ENCODE measurements around the gene RGS19. TPM values are rescaled to one million over a fixed set of nuclear protein-coding genes. Genes with fewer than 3 reads are reported as not detected.

The RGS19 gene
- total RNA-seq, 2 experiments from 2014 or later = 20.6 to 23.5 TPM

DNA sequence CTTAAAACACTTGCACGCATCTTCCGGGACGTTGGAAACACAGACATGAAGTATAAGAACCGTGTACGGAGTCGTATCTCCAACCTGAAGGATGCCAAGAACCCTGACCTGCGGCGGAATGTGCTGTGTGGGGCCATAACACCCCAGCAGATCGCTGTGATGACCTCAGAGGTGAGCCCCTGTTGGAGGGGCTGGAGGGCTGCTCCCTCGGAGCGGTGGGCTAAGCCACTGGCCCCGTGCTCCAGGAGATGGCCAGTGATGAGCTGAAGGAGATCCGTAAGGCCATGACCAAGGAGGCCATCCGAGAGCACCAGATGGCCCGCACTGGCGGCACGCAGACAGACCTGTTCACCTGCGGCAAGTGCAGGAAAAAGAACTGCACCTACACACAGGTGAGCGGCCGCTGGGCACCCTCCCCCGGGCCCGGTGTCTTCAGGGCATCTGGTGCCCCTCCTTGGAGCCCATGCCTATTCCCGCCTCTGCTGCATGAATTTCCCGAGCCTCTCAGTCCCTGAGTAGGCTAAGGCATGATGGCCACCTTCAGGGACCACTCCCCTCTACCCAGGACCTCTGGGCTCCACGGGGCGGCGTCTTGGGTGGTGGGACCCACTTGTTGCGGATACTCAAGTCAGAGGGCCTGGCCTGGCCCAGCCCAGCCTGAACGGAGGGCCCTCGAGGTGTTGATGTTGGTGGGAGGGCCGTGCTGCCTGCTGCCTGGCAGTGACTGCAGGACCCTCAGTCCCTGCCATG, 8.9 kb downstream of the RGS19 start:
- DNase-seq = no peak
- Mint-ChIP-seq H3K36me3 (ENCODE audit: low read depth) (peaks cover under 1% of the 10 kb centered on the region), H3K4me3 (no peak overlapping the region), H3K9me3 (no peaks in the 10 kb centered on the region), H3K27me3 (ENCODE audit: low read depth) (no peaks in the 10 kb centered on the region), H3K27ac (no peak overlapping the region), H3K4me1 (ENCODE audit: low read depth) (peaks cover 22% of the 10 kb centered on the region)
- intact Hi-C loops (cut with micrococcal nuclease) = no loop called here
- CTCF ChIA-PET = interaction anchor here (0.8 to 1.3 kb wide), 2 partner anchors 11 to 31 kb away, joined by 3 to 7 read pairs; no protein-coding TSS in a partner anchor

DNA sequence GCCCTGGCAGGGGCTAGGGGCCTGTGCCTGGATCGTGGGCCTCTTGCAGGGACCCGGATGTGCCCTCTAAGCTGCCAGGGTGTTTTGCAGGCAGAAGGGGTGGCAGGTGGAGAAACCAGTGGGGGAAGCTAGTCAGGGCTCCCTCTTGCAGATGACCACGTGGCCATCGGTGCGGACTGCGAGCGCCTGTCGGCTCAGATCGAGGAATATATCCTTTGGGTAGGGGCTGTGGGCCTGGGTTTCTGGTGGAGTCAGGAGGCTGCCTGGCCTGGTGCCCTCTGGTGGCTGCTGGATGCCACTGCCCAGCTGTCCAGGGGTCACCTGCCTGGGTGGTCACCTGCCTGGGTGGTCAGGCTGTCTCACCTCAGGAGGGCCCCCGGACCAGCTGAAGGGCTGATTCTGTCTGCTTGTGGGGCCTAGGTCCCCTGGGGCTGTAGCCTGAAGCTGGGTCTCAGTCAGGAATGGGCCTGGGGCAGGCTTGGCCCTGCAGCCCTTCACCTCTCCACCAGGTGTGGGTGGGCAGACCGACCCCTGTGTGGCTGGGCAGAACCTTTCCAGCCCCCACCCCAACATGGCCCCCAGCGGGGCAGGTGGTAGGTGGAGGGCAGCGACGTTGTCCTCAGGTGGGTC, 9.6 kb downstream of the RGS19 start:
- Mint-ChIP-seq H3K27me3 (ENCODE audit: low read depth) (no peaks in the 10 kb centered on the region), H3K4me3 (no peak overlapping the region), H3K36me3 (ENCODE audit: low read depth) (no peaks in the 10 kb centered on the region), H3K27ac (no peak overlapping the region), H3K9me3 (no peaks in the 10 kb centered on the region), H3K4me1 (ENCODE audit: low read depth) (peaks cover 28% of the 10 kb centered on the region)
- DNase-seq = no peak
- CTCF ChIA-PET = interaction anchor here (0.8 to 1.3 kb wide), 2 partner anchors 12 to 31 kb away, joined by 3 to 7 read pairs; no protein-coding TSS in a partner anchor
- intact Hi-C loops (cut with micrococcal nuclease) = loop anchor here (10.0 kb wide), 1 partner anchor 415 kb away; the partner anchor contains the start of genes RTEL1 and STMN3

DNA sequence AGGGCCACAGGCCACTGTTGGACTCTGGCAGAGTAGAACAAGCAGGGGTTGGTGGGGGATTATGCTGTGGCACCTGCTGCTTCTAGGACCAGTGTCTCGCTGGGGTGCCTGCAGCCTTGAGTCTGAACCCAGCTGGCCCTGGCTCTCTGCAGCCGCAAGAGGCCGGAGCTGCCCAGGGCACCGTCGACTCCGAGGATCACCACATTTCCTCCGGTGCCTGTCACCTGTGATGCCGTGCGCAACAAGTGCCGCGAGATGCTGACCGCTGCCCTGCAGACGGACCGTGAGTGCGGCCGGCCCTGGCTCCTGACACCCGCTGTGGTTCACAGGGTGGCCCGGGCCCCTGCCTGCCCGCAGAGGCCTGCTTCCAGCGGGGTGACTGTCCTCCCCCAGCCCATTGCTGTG, 10.1 kb downstream of the RGS19 start:
- no peak overlapping the region for H3K4me3 Mint-ChIP-seq
- CTCF ChIA-PET = interaction anchor here (0.8 to 1.3 kb wide), 2 partner anchors 12 to 30 kb away, joined by 3 to 7 read pairs; no protein-coding TSS in a partner anchor

DNA sequence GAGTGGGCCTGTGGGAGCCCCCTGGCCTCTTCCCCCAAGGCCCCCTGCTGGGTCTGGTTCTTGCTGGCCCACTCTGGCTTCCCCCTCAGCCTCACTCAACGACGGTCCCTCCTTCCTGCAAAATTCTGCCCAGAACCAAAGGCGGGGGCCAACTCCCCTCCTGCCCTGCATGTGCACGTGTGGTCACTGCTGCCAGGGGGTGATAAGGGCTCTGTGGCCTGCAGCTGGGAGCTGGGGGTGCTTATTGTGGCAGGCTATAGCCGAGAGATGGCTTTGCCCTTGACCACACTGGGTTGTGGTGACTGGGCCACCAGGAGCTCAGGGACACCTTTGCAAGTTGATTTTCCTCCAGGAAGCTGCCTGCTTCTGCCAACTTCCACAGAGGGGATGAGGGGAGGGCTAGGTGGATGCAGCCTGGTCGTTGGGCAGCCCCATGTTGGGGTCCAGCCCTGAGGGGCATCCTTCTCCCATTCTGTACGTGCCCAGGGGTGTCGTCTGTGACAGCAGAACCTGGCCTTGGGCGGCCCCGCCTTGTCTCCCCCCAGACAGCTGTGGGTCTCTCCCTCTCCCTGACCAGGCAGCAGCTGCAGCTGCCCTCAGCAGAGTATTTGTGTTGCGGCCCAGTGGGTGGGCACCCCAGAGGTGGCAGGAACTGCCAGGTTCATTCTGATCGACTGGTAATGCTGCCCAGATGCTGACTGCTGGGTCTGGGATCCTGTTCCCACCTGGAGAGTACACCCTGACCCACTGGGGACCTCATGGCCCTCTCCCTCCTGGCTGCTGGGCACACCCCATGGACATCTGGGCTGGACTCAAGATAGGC, 10.7 kb downstream of the RGS19 start:
- Mint-ChIP-seq H3K27ac (no peak overlapping the region), H3K4me3 (no peak overlapping the region), H3K9me3 (no peaks in the 10 kb centered on the region), H3K36me3 (ENCODE audit: low read depth) (no peaks in the 10 kb centered on the region), H3K4me1 (ENCODE audit: low read depth) (peaks cover 39% of the 10 kb centered on the region), H3K27me3 (ENCODE audit: low read depth) (no peaks in the 10 kb centered on the region)
- CTCF ChIA-PET = no interaction called here
- DNase-seq = no peak
- intact Hi-C loops (cut with micrococcal nuclease) = loop anchor here (10.0 kb wide), 1 partner anchor 414 kb away; the partner anchor contains the start of genes RTEL1 and STMN3

More for the DNA sequence above, 10.1 kb downstream of the RGS19 start:
- no peak for DNase-seq
- Mint-ChIP-seq H3K36me3 (ENCODE audit: low read depth) (no peaks in the 10 kb centered on the region), H3K27me3 (ENCODE audit: low read depth) (no peaks in the 10 kb centered on the region), H3K9me3 (no peaks in the 10 kb centered on the region), H3K27ac (no peak overlapping the region), H3K4me1 (ENCODE audit: low read depth) (peaks cover 33% of the 10 kb centered on the region)
- intact Hi-C loops (cut with micrococcal nuclease) = loop anchor here (10.0 kb wide), 1 partner anchor 414 kb away; the partner anchor contains the start of genes RTEL1 and STMN3

DNA sequence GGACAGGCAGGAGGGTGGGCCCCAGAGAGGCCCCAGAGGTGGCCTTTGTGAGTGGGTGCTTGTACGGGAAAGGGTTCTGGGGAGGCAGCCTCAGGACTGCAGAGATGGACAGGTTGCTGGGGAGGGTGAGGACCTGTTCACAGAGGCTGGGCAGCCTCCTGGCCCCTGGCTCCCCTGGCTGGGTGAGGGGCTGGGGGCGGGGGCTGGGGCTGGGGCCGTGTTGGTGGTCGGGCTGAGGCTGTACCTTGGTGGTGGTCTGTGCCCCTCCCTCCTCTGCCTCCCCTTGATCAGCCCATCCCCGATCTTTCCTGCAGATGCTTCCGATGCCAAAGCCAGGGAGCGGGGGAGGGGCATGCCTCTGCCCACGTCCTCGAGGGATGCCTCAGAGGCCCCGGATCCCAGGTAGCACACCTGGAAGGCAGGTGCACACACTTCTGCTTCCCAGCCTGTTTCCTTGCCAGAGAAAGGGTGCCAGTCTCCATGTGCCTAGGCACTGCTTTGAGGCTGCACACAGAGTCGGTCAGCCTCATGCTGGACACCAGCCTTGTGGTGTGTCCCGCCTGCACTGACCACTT, 11.5 kb downstream of the RGS19 start:
- H3K4me3 Mint-ChIP-seq = no peak overlapping the region
- H3K4me1 Mint-ChIP-seq (ENCODE audit: low read depth) = peaks cover 40% of the 10 kb centered on the region
- no peaks in the 10 kb centered on the region for H3K36me3 Mint-ChIP-seq (ENCODE audit: low read depth)
- H3K27me3 Mint-ChIP-seq (ENCODE audit: low read depth) = no peaks in the 10 kb centered on the region
- intact Hi-C loops (cut with micrococcal nuclease) = loop anchor here (10.0 kb wide), 1 partner anchor 413 kb away; the partner anchor contains the start of genes RTEL1 and STMN3
- no peak for DNase-seq
- H3K27ac Mint-ChIP-seq = no peak overlapping the region
- CTCF ChIA-PET = interaction anchor here (2.1 kb wide), 1 partner anchor 29 kb away, joined by 8 read pairs; no protein-coding TSS in a partner anchor
- H3K9me3 Mint-ChIP-seq = no peaks in the 10 kb centered on the region

DNA sequence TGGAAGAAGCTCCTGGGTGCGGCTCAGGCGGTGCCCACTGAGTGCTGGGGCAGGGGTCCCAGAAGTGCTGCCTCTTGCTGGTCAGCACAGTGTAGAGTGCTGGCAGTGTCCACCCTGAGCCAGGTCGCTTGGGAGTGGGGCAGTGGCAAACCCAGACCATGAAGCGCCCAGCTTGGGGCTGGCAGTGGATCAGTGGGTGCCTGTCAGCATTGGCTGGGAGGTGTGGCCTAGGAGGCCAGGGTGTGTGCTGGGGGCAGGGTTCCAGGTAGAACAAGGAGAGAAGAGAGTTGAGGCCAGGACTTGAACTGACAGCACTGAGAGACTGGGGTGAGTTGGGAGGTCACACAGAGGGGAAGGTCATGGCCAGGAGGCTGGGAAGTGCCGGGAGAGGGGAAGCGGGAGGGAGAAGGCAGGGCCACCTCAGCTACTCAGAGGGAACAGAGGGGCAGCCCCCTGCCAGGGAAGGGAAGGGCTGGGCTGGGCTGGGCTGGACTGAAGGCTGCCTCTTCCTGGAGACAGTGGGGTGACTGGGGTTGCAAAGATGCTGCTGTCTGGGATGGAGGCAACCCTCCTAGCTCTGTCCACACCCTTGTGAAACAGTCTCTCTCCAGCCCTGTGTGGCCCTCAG, 12.2 kb downstream of the RGS19 start:
- no peak for DNase-seq
- intact Hi-C loops (cut with micrococcal nuclease) = loop anchor here (10.0 kb wide), 1 partner anchor 412 kb away; the partner anchor contains the start of genes RTEL1 and STMN3
- Mint-ChIP-seq H3K36me3 (ENCODE audit: low read depth) (no peaks in the 10 kb centered on the region), H3K27me3 (ENCODE audit: low read depth) (no peaks in the 10 kb centered on the region), H3K9me3 (no peaks in the 10 kb centered on the region), H3K4me1 (ENCODE audit: low read depth) (peaks cover 40% of the 10 kb centered on the region), H3K27ac (no peak overlapping the region), H3K4me3 (no peak overlapping the region)
- CTCF ChIA-PET = interaction anchor here (2.1 kb wide), 1 partner anchor 28 kb away, joined by 8 read pairs; no protein-coding TSS in a partner anchor

DNA sequence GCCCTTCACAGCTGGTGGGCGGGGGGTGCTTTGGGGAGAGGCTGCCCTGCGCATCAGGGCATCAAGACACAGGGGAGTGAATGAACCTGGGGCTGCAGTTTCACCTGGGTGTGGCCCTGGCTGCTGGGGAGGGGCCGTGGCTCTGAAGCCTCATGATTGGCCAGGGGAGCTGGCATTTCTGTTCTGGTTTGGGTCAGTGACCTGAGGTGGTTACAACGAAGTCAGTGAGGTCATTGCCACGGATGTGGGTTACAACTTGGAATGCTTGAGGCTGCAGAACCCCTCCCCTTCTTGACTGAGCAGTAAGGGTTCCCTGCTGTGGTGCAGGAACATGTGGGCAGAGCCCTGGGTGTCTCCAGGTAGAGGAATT, 13.4 kb downstream of the RGS19 start:
- no peaks in the 10 kb centered on the region for H3K36me3 Mint-ChIP-seq (ENCODE audit: low read depth)
- H3K27ac Mint-ChIP-seq = no peak overlapping the region
- H3K27me3 Mint-ChIP-seq (ENCODE audit: low read depth) = no peaks in the 10 kb centered on the region
- intact Hi-C loops (cut with micrococcal nuclease) = loop anchor here (10.0 kb wide), 1 partner anchor 411 kb away; the partner anchor contains the start of genes RTEL1 and STMN3
- H3K4me1 Mint-ChIP-seq (ENCODE audit: low read depth) = peaks cover 42% of the 10 kb centered on the region
- CTCF ChIA-PET = interaction anchor here (1.0 to 2.1 kb wide), 2 partner anchors 27 to 85 kb away, joined by 3 to 8 read pairs; partner anchors contain the start of gene PRPF6
- no peaks in the 10 kb centered on the region for H3K9me3 Mint-ChIP-seq
- peak; percentile 80 for DNase-seq
- no peak overlapping the region for H3K4me3 Mint-ChIP-seq

DNA sequence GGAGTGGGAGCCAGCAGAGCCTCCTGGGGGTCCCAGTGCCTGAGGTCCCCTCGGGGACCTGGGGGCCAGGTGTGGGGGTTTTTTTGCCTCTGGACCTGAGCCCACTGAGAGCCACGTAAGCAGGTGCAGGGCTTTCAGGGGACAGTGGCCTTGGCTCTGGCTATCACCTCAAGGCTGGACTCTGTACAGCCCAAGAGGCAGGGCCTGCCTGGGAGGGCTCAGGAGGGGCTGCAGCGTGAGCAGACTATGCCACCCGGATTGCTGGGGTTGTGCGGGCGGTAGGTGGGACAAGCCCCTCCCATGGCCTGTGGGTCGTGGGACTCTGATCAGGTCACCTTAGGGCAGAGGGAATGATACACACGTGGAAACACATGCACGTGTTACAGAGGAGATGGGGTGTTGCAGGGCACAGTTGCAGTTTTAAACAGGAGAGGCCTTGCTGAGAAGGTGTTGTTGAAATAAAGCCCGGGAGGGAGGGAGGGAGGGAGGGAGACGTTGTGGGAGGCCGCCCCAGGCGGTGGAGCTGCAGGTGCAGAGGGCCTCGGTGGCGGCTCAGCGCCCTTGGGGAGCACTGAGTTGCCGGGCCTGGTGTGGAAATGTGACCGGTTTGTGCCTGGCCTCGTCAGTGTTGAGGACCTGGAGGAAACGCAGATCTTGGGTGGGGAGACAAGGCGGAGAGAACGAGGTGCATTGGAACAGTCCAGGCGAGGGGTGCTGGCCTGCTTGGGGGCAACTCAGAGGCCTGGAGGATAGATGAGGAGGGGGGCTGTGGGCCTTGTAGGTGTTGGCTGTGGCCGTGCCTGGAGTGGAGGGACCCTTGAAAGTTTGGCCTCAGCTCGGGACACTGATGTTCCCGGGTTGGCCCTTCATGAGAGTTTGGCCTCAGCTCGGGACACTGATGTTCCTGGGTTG, 14.0 kb downstream of the RGS19 start:
- intact Hi-C loops (cut with micrococcal nuclease) = loop anchor here (10.0 kb wide), 1 partner anchor 411 kb away; the partner anchor contains the start of genes RTEL1 and STMN3
- Mint-ChIP-seq H3K27ac (no peak overlapping the region), H3K36me3 (ENCODE audit: low read depth) (no peaks in the 10 kb centered on the region), H3K4me3 (no peak overlapping the region), H3K4me1 (ENCODE audit: low read depth) (peaks cover 42% of the 10 kb centered on the region), H3K9me3 (no peaks in the 10 kb centered on the region), H3K27me3 (ENCODE audit: low read depth) (no peaks in the 10 kb centered on the region)
- DNase-seq = no peak
- CTCF ChIA-PET = interaction anchor here (1.0 to 2.1 kb wide), 2 partner anchors 26 to 85 kb away, joined by 3 to 8 read pairs; partner anchors contain the start of gene PRPF6

DNA sequence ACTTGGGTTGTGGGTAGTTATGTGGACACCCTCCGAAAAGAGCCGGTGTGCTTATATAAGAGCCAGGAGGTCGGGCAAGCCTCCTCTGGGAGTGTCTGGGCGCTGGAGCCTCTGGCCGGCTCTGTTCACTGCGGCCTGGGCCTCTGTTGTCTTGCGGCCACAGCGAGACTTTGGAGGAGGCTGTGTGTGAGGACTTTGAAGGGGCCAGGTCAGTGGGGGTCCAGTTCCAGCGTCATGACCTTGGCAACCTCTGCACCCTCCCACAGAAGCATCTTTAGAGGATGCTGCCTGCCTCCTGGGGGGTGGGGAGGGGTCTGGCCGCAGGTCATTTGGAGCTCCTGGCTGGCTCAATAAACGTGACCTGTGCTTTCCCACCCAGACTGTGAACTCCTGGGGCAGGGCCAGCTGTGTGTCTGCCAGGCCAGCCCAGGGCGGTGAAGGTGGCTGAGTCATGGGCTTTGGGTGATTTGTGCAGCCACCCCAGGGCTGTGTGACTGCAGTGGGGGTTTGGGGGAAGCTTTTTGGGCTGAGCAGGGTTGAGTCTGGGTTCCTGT, 15.1 kb downstream of the RGS19 start:
- peak overlapping the region; percentile 89 for H3K4me3 Mint-ChIP-seq
- CTCF ChIA-PET = interaction anchor here (1.2 kb wide), 1 partner anchor 84 kb away, joined by 3 read pairs; the partner anchor contains the start of gene PRPF6
- H3K27ac Mint-ChIP-seq = no peak overlapping the region
- DNase-seq = no peak
- no peaks in the 10 kb centered on the region for H3K36me3 Mint-ChIP-seq (ENCODE audit: low read depth)
- no peaks in the 10 kb centered on the region for H3K27me3 Mint-ChIP-seq (ENCODE audit: low read depth)
- intact Hi-C loops (cut with micrococcal nuclease) = loop anchor here (10.0 kb wide), 1 partner anchor 409 kb away; the partner anchor contains the start of genes RTEL1 and STMN3
- no peaks in the 10 kb centered on the region for H3K9me3 Mint-ChIP-seq
- peaks cover 42% of the 10 kb centered on the region for H3K4me1 Mint-ChIP-seq (ENCODE audit: low read depth)
